GM12891 (cell line): ENCODE measurements around the gene EVX2.

Source experiments
- PAX5 ChIP-seq: IDR thresholded peaks from 2 replicates; pipeline ENCODE4 v1.6.1; 2011; ENCODE audit warnings: low read length, moderate library complexity, mild to moderate bottlenecking; ENCODE audit not compliant: insufficient read depth, severe bottlenecking
- POLR2A ChIP-seq: IDR thresholded peaks from 2 replicates; pipeline ENCODE4 v1.6.1; 2011; ENCODE audit warnings: low read depth, low read length, control low read depth
- POLR2AphosphoS5 ChIP-seq: IDR thresholded peaks from 2 replicates; pipeline ENCODE4 v1.6.1; 2011; ENCODE audit warnings: low read depth, low read length, control low read depth
- POU2F2 ChIP-seq: IDR thresholded peaks from 2 replicates; pipeline ENCODE4 v1.6.1; 2011; ENCODE audit warnings: low read depth, mild to moderate bottlenecking, control low read depth, low read length, moderate library complexity
- SPI1 ChIP-seq: IDR thresholded peaks from 2 replicates; pipeline ENCODE4 v1.6.1; 2011; ENCODE audit warnings: low read depth, low read length, control low read depth
- TAF1 ChIP-seq: IDR thresholded peaks from 2 replicates; pipeline ENCODE4 v1.6.1; 2011; ENCODE audit warnings: low read depth, low read length, control low read depth

- TF ChIP-seq POLR2AphosphoS5 (no peak), POLR2A (no peak), TAF1 (no peak), SPI1 (no peak), PAX5 (no peak), POU2F2 (no peak)
These were observed at the start of gene EVX2 for GRCh38 chr2:176083796-176084261.
